Stimulated activated CD8-positive, alpha-beta memory T cell treated with anti-CD3 and anti-CD28 coated beads, Interleukin-12 subunit alpha, Interleukin-12 subunit beta, amount 100 ng/mL, for 4 hours (primary cell): Measurements from ENCODE around the gene SERPINA5.
"Not testable (repeated sequence)": the region's sequence is repeated elsewhere in the genome, so short reads cannot be mapped to it uniquely, and the experiment has no call there.

Source experiments
- DNase-seq: peaks from one replicate; pipeline ENCODE4 v3.0.0-alpha.2; 2020; ENCODE audit warnings: low read depth

The SERPINA5 gene

DNA sequence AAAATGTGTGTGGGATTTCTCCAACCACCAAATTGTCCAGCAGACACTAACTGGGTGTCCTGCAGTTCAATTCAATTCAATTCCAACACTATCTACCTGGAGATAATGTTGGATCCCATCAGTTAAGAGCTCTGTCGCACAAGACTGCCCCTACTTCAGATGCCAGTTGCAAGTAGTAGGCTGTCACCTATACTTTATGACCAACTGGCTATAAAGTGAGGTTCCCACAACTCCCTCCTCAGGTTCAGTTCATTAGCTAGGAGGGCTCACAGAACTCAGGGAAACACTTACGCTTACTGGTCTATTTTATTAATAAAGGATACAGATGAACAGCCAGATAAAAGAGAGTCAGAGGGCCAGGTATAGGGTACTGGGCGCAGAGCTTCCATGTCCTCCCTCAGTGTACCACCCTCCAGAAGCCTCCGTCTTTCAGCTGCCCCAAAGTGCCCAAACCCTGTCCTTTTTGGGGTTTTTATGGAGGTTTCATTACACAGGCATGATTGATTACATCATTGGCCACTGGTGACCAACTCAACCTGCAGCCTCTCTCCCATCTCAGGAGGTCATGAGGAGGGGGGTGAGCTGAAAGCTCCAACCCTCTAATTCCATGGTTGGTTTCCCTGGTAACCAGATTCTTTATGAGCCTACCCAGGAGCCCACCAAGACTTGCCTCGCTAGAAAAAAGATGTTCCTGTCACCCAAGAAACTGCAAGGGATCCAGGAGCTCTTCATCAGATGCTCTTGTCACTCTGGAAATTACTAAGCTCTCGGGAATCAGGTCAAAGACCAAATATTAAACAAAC is 7.5 kb upstream of the SERPINA5 start:
- DNase-seq: no peak

DNA sequence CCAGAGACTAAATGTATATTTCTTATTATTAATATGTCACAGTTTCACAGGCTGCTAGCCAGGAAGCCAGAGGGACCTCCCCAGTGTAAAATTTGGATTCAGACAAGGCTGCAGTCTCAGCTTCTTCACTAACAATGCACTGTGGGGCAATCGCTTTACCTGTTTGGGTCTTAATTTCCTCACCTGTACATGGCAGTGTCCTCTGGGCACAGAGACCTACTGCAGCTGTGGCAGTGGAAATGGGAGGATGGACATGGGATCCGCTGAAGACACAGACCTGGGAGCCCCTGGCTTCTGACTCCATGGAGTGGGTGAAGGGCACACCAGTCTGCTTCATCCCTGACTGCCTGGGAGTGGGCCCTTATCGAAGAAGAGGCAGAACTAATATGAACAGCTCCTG is 6.9 kb upstream of the SERPINA5 start:
- no peak for DNase-seq

DNA sequence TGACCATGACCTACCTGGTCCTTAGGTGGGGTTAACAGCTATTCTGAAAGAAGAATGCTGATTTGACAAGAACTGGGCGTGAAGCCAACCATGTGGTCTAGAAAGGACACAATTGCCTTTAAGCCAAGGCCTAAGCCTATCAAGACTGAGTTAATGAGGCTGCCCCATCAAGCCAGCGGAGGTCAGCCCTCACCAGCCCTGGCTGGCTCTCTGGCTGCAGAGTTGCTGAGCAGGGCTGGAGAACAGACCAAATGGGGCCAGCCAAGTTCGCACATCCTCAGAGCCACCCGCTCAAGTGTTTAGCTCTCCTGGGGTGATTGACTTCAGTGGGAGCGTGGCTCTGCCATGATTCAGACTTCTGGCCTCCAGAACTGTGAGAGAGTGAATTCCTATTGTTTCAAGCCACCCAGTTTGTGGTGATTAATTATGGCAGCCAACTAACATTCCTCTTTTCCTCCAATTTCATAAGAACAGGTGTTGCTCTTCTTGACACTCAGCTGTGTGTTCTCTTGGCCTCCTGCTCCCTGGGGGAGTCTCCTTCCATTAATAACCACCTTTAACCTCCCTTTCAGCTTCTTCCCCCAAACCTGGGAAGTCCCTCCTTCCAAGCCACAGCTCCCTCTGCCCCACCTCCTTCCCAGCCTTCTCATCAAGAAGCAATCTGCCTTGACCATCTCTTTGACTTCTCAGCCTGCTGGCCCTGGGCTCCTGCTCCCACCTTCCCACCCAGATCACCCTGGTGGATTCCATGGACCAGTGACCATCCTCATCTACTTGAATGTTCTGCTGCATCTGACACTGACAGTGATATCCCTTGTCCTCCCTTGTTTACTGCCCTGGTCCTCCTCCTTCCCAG is 5.3 kb upstream of the SERPINA5 start:
- DNase-seq: no peak

DNA sequence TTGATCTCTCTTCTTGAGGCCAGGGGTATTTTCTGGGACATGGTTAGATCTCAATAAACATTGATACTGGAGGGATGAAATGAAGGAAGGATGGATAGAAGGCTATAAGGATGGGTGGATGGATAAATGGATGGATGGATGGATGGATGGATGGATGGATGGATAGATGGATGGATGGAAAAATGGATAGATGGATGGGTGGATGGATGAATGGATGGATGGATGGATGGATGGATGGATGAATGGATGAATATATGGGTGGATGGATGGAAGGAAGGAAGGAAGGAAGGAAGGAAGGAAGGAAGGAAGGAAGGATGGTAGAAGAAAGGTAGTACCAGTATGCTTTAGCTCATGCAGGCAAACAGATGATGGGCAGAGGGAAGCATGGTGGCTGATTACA is 3.8 kb upstream of the SERPINA5 start:
- not testable (repeated sequence) for DNase-seq

DNA sequence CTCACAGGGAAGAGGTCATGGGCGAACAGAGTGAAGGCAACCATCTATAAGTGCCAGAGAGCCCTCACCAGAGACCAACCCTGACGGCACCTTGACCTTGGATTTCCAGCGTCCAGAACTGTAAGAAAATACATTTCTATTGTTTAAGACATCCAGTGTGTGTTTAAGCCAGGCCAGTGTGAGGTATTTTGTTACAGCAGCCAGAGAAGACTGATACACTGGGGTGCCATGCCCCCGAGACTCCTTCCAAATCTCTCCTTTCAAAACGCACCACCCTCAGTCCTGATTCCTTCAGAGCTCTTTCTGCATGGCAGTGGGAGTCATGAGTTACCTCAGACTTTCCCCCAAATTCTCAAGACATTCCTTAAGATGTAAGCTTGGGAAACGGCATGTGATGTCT is 2.5 kb upstream of the SERPINA5 start:
- DNase-seq: no peak

DNA sequence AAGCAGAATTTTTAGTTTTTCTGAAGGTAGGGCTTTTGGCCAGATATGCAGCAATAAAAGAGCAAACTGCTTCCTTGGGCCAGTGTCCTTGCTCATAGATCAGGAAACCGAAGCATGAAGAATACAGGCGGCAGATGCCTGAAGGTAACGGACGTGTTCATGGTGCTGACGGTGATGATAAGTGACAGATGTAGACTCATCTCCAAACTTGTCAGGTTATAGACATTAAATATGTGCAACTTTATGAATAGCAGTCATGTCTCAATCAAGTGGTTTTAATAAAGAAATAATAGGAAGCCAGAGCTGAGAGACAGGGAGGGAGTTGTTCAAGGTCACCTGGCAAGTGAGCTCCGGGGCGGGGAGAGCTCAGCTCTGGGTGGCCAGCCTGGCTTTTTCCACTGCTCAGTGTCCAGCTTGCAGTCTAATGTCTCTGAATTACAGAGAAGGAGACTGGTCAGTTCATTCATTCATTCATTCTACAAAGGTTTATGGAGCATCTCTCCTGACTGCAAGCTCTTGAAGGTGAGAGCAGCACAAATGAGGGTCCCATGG is 1.0 kb downstream of the SERPINA5 start:
- DNase-seq: no peak

DNA sequence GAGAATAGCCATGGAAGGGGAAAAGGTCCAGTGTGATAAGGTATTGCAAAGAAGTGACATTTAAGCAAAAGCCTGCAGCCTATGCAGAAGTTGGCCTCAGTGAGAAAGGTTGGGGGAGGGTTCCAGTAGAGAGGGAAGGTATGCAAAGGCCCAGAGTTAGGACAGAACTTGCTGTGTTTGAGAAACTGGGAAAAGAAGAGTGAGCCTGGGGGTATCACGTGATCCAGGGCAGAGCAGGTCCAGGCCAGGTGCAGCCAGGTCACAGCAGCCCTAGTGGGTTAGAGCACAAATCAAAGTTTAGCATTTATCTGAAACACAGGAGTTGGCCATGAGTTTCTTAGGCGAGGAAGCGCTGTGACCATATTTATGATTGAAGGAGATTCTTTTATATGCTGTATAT is 1.6 kb downstream of the SERPINA5 start:
- no peak for DNase-seq

DNA sequence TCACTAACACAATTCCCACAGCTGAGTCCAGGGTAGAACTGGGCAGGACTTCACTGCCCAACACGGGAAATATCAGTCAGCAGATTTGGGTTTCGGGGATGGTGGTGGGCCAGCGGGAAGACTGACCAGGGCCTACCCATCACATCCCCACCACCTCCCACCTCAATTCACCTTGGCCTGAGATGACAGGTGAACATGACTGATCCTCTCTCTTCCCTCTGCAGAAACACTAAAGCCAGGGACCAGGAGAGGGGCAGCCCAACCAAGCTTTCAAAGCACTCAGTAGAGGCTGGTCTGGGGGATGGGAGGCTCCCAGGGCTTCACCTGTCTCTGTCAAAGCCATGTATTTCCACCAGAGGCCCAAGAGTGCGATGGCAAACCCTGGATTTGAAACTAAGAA is 2.3 kb downstream of the SERPINA5 start:
- DNase-seq: no peak

DNA sequence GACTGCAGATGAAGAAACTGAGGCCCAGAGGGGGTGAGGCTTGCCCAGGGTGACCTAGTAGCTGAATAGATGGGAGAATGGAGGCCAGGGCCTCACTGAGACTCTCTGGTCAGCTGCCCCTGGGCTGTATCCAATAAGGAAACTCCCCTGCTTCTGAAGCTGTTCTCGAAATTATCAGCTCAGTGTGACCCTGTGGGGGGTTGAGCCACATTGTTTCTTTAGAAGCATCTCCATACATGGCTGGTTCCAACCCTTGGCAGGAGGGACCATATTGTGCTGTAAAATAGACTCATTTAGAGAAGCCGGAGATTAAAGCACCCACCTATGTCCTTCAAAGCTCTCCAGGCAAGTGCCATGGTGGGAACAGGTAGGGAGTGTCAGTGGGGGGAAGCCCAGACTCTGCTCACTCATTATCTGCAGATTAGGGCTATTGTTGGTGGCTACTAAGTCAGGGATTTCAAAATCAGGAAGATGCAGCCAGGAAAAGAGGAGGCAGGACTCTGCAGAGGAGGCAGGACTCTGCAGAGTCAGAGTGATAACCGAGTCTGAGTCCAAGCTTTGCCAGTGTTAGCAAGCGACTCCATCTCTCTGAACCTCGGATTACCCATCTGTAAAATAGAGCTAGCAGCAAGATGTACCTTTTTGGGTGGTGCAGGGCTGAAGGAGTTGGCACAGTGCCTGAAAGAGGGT is 3.5 kb downstream of the SERPINA5 start:
- DNase-seq: no peak

DNA sequence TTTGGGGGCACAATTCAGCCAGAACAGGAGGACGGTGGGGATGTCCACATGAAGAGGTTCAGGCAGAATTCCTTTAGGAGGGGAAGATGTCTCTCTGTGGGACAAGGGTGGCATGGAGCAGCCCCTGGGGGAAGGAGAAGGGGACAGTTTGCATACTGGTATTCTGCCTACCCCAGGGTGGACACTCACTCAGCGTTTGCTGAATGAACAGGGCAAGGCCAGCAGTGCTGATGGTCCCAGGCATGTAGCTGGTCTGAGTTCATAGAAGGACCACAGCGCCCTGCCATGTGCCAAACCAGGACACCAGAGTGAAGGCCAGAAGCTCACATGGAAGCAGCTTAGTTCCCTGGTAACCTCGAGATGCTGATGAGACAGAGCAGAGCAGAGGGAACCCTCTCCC is 5.4 kb downstream of the SERPINA5 start:
- no peak for DNase-seq

DNA sequence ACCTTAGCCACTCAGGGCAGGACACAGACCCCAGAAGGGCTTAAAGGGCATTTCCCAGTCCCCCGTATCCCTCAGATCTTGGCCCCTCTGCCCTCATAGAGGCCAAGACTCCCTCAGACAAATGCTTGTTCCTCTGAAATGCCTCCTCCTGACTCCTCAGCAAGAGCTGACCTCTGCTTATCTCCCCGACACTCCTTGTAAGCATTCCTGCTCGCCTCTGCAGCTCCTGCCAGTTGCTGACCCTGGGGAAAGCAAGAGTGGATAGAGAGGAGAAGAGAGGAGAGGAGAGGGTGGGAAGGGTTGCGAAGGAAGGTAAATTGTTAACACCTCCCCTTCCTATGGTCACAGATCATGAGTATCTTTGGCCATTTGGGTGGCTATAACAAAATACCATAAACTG is 7.1 kb downstream of the SERPINA5 start:
- no peak for DNase-seq

DNA sequence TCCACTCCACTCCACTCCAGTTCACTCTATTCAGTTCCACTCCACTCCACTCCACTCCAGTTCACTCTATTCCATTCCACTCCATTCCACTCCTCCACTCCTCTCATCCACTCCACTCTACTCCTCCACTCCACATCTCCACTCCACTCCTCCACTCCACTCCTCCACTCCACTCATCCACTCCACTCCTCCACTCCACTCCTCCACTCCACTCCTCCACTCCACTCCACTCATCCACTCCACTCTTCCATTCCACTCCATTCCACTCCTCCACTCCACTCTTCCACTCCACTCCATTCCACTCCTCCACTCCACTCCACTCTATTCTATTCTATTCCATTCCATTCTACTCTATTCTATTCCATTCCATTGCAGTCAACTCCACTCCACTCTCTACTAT is 9.8 kb downstream of the SERPINA5 start:
- no peak for DNase-seq

DNA sequence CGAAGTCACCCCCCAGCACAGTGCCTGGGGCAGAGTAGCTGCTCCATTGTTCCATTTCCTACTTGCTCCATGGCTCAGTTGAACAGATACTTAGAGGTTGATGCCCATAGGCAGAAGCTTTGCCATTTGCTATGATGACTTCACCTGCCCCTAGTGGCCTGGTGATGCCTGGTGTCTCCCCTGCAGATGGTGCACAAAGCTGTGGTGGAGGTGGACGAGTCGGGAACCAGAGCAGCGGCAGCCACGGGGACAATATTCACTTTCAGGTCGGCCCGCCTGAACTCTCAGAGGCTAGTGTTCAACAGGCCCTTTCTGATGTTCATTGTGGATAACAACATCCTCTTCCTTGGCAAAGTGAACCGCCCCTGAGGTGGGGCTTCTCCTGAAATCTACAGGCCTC is 10.6 kb downstream of the SERPINA5 start:
- no peak for DNase-seq

DNA sequence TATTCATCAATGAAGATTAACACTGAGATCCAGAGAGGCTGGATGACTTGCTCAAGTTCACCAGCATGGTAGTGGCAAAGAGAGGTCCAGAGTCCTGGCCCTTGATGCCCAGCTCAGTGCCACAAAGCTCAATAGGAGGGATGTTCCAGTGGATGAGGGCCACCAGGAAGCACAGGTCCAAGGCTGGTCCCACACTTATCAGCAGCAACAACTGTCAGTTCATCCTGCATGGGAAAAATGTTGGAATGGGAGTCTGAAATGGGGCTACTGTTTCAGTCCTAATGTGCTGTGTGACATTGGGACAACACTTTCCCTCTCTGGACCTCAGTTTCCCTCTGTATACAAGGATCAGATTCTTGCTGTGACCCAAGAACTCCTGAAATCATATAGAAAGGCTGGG is 11.2 kb downstream of the SERPINA5 start:
- no peak for DNase-seq

DNA sequence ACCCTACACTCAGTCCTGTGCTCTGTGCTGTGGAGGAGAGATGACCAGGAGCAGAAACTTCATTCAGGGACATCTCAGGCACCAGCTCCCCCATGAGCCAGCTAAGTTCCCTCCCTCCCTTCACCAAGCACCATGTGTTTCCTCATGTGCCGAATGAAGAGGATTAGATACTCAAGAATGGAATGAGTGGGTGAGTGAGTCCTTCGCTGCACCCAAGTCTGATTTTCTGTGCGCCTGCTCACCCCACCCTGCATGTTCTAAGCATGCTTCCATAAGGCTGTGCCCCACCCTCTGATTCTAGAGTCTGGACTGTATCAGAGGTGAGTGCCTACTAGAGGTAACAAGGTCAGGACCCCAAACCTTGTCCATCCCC is 12.1 kb downstream of the SERPINA5 start:
- no peak for DNase-seq

DNA sequence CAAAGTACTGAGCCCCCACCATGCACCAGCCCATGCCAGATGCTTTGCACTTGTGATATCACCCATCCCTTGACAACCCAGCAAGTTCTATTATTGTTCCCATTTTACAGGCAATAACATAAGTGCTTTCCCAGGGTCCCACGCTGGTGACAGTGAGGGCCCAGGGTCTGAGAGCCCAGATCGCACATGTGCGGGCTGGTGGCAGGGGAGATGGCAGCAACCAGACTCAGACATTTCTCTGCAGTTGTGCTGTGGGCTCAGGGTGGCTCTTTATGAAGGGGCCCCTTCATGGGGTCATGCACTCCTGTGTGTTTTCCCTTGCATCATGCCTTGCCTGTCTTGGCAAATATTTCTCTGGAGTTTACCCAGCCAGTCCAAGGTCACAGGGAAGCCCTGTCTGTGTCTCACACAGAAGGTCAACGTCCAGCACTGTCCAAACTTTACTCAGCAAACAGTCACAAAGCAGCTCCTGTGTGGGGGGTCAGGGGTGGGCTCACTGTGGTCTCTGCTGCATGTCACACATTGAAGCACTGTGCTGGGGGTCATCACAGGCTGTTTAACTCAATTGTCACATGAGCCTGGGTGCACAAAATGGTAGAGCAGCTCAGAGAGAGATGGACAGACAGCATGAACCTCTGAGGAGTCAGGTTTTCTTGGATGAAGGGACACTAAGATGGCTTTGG is 12.7 kb downstream of the SERPINA5 start:
- no peak for DNase-seq

DNA sequence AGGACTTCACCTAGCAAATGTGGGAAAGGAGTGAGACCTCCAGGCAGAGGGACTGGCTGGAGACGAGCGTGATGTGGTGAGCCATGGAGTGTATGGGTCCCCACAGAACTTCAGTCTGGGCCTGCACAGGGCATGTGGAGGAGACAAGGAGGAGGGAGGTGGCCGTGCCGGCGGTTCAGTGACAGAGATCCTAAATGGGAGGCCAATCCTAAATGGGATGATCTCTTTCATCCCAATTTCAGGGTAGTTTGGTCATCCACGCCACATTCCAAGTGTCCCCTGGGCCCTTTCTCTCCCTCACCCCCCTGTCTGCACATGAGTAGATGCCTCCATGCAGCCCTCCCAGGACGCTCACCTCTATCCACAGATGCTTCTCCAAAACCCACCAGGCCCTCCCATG is 13.2 kb downstream of the SERPINA5 start:
- no peak for DNase-seq

DNA sequence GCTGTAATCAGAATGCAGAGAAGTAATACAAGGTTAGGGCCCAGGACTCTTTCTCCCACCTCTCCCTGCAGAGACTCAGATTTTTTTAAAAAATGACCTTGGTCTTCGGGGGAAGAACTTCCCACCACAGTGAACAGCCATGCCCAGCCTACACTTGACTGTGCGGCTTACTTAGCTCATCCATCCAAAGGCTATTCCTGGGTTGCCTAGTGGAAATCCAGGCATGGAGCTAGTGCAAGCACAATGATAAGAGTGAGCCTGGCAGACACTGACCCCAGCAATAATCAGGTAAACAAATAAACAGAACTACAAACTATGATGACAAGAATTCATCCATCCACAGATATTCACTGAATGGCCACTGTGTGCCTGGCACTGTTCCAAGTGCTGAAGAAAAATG is 14.7 kb downstream of the SERPINA5 start:
- DNase-seq: no peak

DNA sequence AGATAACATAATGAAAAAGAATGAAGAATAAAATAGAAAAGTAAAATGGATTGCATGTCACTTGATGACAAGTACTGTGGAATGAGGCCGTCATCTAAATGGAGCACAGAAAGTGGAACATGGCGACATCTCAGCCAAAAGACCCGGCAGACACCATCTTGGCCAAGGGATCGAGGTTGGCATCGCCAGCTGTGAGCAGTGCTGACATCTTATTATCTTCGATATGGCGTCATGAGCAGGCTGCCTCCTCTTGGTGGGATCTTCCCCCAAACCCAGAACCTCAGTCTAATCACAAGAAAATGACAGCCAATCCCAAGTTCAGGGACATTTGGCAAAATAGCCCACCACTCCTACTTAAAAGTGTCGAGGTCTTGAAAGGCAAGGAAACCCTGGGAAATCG is 15.1 kb downstream of the SERPINA5 start:
- DNase-seq: no peak

DNA sequence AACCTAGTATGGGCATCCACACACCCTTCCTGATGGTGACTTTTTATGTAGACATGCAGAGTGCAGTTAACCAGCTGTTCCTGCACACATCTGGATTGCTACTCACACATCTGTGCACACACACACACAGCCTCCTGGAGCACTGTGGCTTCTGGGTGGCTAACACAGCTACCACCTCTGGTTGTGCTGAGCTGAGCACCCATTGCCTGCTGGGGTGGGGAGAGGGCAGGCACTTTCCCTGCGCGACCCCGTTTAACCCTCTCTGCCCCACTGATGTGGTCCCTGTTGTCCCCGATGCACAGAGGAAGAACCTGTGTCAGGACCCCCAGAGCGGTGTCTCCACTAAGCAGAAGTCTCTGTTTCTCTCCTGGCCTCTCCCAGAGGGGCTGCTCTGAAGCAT is 16.6 kb downstream of the SERPINA5 start:
- DNase-seq: no peak

DNA sequence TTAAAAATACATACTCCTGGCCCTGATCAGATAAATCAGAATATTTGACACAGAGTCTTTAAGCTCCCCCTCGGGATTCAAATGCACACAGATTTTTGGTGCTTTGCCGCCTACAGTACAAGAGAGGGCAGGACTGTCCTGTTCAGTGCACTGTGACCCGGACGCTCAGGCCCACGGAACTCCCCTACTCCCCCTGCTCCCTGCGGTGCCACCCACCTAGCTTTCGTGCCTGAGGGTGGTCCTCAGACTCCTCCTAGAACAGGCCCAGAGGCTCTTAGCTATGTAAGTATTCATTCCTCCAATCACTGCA is 17.2 kb downstream of the SERPINA5 start:
- DNase-seq: no peak
